A673 (cell line): ENCODE measurements around the gene RHBDD2. TPM values are rescaled to one million over a fixed set of nuclear protein-coding genes. Genes with fewer than 3 reads are reported as not detected.
"Not testable (repeated sequence)": the region's sequence is repeated elsewhere in the genome, so short reads cannot be mapped to it uniquely, and the experiment has no call there.

ENCODE experiments used
- Bru-seq: library from RNA; stranded (reverse); fragments of 400-500 nt; gene quantifications from one replicate; lab custom pipeline; 2021; lab: Mats Ljungman, UMichigan
- BruChase-seq, 2 experiments: library from RNA; stranded (reverse); fragments of 400-500 nt; gene quantifications; one replicate each; lab custom pipeline; 2021; lab: Mats Ljungman, UMichigan
- BruUV-seq: library from RNA; stranded (reverse); fragments of 400-500 nt; replicated peaks from 2 replicates; lab custom pipeline; 2021; lab: Mats Ljungman, UMichigan
- CTCF ChIA-PET: fragments of 300-600 bp; sonication (Branson Sonifier 250); formaldehyde crosslinking; loops from one replicate; lab custom pipeline; 2022; ENCODE audit warnings: antibody characterized with exemption; lab: Charles Lee
- POLR2A ChIA-PET: fragments of 300-600 bp; sonication (Branson Sonifier 250); formaldehyde crosslinking; loops from one replicate; lab custom pipeline; 2022; ENCODE audit warnings: antibody characterized with exemption; ENCODE audit not compliant: low non-redundant PET; lab: Charles Lee
- DNase-seq: peaks from one replicate; pipeline ENCODE4 v3.0.0-alpha.2; 2015; ENCODE audit warnings: low spot score
- H3K27ac ChIP-seq: fragments of 200-600 bp; sonication (generic); 2 replicates; pipeline ENCODE4 v1.5.1; 2016; ENCODE audit warnings: mixed run types, low read depth, mild to moderate bottlenecking, mixed read lengths, antibody characterized with exemption, low read length; ENCODE audit not compliant: poor library complexity, severe bottlenecking
- H3K27me3 ChIP-seq: fragments of 200-600 bp; sonication (generic); replicated peaks from 2 replicates; pipeline ENCODE4 v1.6.1; 2017; ENCODE audit warnings: mixed run types, low read depth, mild to moderate bottlenecking, mixed read lengths, antibody characterized with exemption, low read length; ENCODE audit not compliant: insufficient read depth, poor library complexity
- H3K36me3 ChIP-seq: fragments of 200-600 bp; sonication (generic); 2 replicates; pipeline ENCODE4 v1.6.1; 2016; ENCODE audit warnings: mixed run types, mild to moderate bottlenecking, mixed read lengths, antibody characterized with exemption, low read length; ENCODE audit not compliant: insufficient read depth, poor library complexity, severe bottlenecking
- H3K4me1 ChIP-seq: fragments of 200-600 bp; sonication (generic); 2 replicates; pipeline ENCODE4 v1.6.1; 2017; ENCODE audit warnings: mixed run types, mild to moderate bottlenecking, mixed read lengths, antibody characterized with exemption, low read length; ENCODE audit not compliant: insufficient read depth, poor library complexity, severe bottlenecking
- H3K4me3 ChIP-seq: fragments of 200-600 bp; sonication (generic); 2 replicates; pipeline ENCODE4 v1.5.1; 2016; ENCODE audit warnings: low read depth, mixed run types, mild to moderate bottlenecking, mixed read lengths, low read length; ENCODE audit not compliant: poor library complexity, severe bottlenecking
- H3K9me3 ChIP-seq: fragments of 200-600 bp; sonication (generic); 2 replicates; pipeline ENCODE4 v1.6.1; 2016; ENCODE audit warnings: mixed run types, low read depth, mild to moderate bottlenecking, mixed read lengths, antibody characterized with exemption, low read length; ENCODE audit not compliant: poor library complexity, severe bottlenecking
- CTCF ChIP-seq: fragments of 300-800, 200-600 bp; sonication (generic); conservative IDR thresholded peaks from 2 replicates; pipeline ENCODE4 v1.5.1; 2017; ENCODE audit warnings: low read depth, mild to moderate bottlenecking, antibody characterized with exemption, low read length, moderate library complexity, mixed read lengths
- EZH2 ChIP-seq: fragments of 200-600 bp; sonication (generic); IDR thresholded peaks from 2 replicates; pipeline ENCODE4 v1.6.1; 2017; ENCODE audit warnings: borderline replicate concordance, low read depth, mild to moderate bottlenecking, mixed read lengths, antibody characterized with exemption, low read length; ENCODE audit not compliant: poor library complexity, severe bottlenecking
- intact Hi-C: fragments of 100-400 bp; cut with micrococcal nuclease; formaldehyde crosslinking; loops from one replicate; pipeline ENCODE4 v1.10.0; 2022; ENCODE audit not compliant: unreplicated experiment
- long read RNA-seq: library from polyadenylated mRNA; stranded (forward); transcript quantifications from one replicate; pipeline ENCODE4 v2.0.0, GENCODE V29; 2022
- total RNA-seq: library from RNA; stranded (reverse); gene quantifications from 2 replicates; pipeline ENCODE4 v1.2.3, GENCODE V29; 2021

RHBDD2 gene
- 86.5 and 89.4 TPM in 2 replicates for total RNA-seq
- Bru-seq, nascent RNA: percentile 79 among the genes with signal in this experiment
- percentile 71 among the genes with signal in this experiment for BruChase-seq, experiment 1, labeled RNA remaining after a 2-hour chase
- percentile 82 among the genes with signal in this experiment for BruChase-seq, experiment 2, labeled RNA remaining after a 6-hour chase
- long read RNA-seq, transcript RHBDD2-201 (4 exons, 1,802 nt): major isoform, 311 of 394 reads
- long read RNA-seq, transcript RHBDD2-202 (5 exons, 1,878 nt): minor isoform, 55 of 394 reads
- long read RNA-seq, partial matches to known transcripts: 6 of 394 reads
- long read RNA-seq, other reads (novel, unspliced or antisense): 19 of 394 reads

GRCh38 chr7:75878769-75879611, at the start of gene RHBDD2:
TSS of gene RHBDD2 (plus strand) at chr7:75879034. CDS start at chr7:75879083, 49 bp downstream.
- peaks cover 18% of the 10 kb centered on the region for H3K4me1 ChIP-seq

GRCh38 chr7:75829656-75830055, 49.2 kb upstream of the RHBDD2 start:
- H3K27me3 ChIP-seq, CTCF ChIA-PET, H3K36me3 ChIP-seq, H3K27ac ChIP-seq, intact Hi-C loops, POLR2A ChIA-PET, BruUV-seq, H3K9me3 ChIP-seq, H3K4me1 ChIP-seq, H3K4me3 ChIP-seq: not testable (repeated sequence)
- DNase-seq: peak; percentile 31

More at GRCh38 chr7:75878769-75879611, at the start of gene RHBDD2:
- peak; percentile 96 for DNase-seq
- peak within 1 kb of the TSS; percentile 75 for H3K4me3 ChIP-seq
- ChIA-PET CTCF (no interaction called here), POLR2A (no interaction called here)
- TF ChIP-seq EZH2: no peak
- no peak for TF ChIP-seq CTCF
- peaks cover 28% of the 10 kb centered on the region for H3K36me3 ChIP-seq
- intact Hi-C loops: no loop called here
- H3K27ac ChIP-seq: peak within 1 kb of the TSS; percentile 79
- no TSS peak for BruUV-seq
- H3K9me3 ChIP-seq: no peaks in the 10 kb centered on the region
- no peaks in the 10 kb centered on the region for H3K27me3 ChIP-seq

- Histone ChIP-seq H3K27ac (no peak overlapping the region), H3K36me3 (no peaks in the 10 kb centered on the region), H3K9me3 (no peaks in the 10 kb centered on the region), H3K27me3 (no peaks in the 10 kb centered on the region), H3K4me1 (no peaks in the 10 kb centered on the region), H3K4me3 (no peak overlapping the region)
- intact Hi-C loops: no loop called here
- CTCF ChIA-PET: no interaction called here
- no peak for DNase-seq
- BruUV-seq: no TSS peak
- TF ChIP-seq CTCF (no peak), EZH2 (no peak)
- POLR2A ChIA-PET: no interaction called here
These were observed 47.9 kb upstream of the RHBDD2 start for GRCh38 chr7:75830978-75831377.

GRCh38 chr7:75833662-75834061, 45.2 kb upstream of the RHBDD2 start:
- H3K9me3 ChIP-seq, POLR2A ChIA-PET, BruUV-seq, H3K4me3 ChIP-seq, H3K27ac ChIP-seq, DNase-seq, H3K4me1 ChIP-seq, intact Hi-C loops, H3K36me3 ChIP-seq, H3K27me3 ChIP-seq, CTCF ChIA-PET: not testable (repeated sequence)
